CD8-positive, alpha-beta memory T cell (primary cell): ENCODE measurements around the gene SLK. TPM values are rescaled to one million over a fixed set of nuclear protein-coding genes. Genes with fewer than 3 reads are reported as not detected.
A peak's percentile ranks its signal among the peaks of the same experiment; 100 is the strongest.

ENCODE experiments used
- CTCF ChIA-PET: fragments of 350-600 bp; sonication (Branson Sonifier 250); formaldehyde crosslinking; loops from one replicate; lab custom pipeline; 2021; ENCODE audit warnings: antibody characterized with exemption; lab: Charles Lee
- POLR2A ChIA-PET: fragments of 350-600 bp; sonication (Branson Sonifier 250); formaldehyde crosslinking; loops from one replicate; lab custom pipeline; 2021; ENCODE audit warnings: antibody characterized with exemption; lab: Charles Lee
- DNase-seq, 5 donors: peaks; one replicate each; pipeline versions ENCODE4 v3.0.0 to v3.0.0-alpha.2; 2020 to 2022; ENCODE audit warnings: mixed read lengths in 1 of 5
- H3K27ac ChIP-seq: one replicate; pipeline ENCODE4 v1.7.0; 2013; ENCODE audit warnings: low read depth, mild to moderate bottlenecking, low read length, moderate library complexity
- H3K27me3 ChIP-seq: 2 replicates; pipeline ENCODE4 v1.7.0; 2013; ENCODE audit warnings: low read length, mild to moderate bottlenecking; ENCODE audit not compliant: insufficient read depth, poor library complexity, severe bottlenecking
- H3K36me3 ChIP-seq: 2 replicates; pipeline ENCODE4 v1.7.0; 2013; ENCODE audit warnings: mild to moderate bottlenecking, low read length, moderate library complexity; ENCODE audit not compliant: insufficient read depth
- H3K4me1 ChIP-seq: 2 replicates; pipeline ENCODE4 v1.7.0; 2013; ENCODE audit warnings: mild to moderate bottlenecking, low read length, moderate library complexity; ENCODE audit not compliant: insufficient read depth
- H3K4me3 ChIP-seq: 2 replicates; pipeline ENCODE4 v1.7.0; 2013; ENCODE audit warnings: mild to moderate bottlenecking, low read length
- H3K9me3 ChIP-seq: 2 replicates; pipeline ENCODE4 v1.7.0; 2013; ENCODE audit warnings: mild to moderate bottlenecking, low read length
- H3K27ac Mint-ChIP-seq, 8 donors: one replicate each; pipeline ENCODE4 v1.8.0; 2020 to 2021; ENCODE audit warnings: mixed read lengths in 8 of 8, mild to moderate bottlenecking in 6 of 8, inconsistent platforms in 3 of 8, moderate library complexity in 3 of 8
- H3K27me3 Mint-ChIP-seq, 2 donors: one replicate each; pipeline ENCODE4 v1.8.0; 2020 to 2021; ENCODE audit warnings: mixed read lengths in 2 of 2, mild to moderate bottlenecking in 1 of 2, moderate library complexity in 1 of 2
- H3K36me3 Mint-ChIP-seq, 3 donors: one replicate each; pipeline ENCODE4 v1.8.0; 2020 to 2021; ENCODE audit warnings: mixed read lengths in 3 of 3, inconsistent platforms in 1 of 3, mild to moderate bottlenecking in 1 of 3
- H3K4me1 Mint-ChIP-seq, 3 donors: one replicate each; pipeline ENCODE4 v1.8.0; 2020 to 2021; ENCODE audit warnings: mixed read lengths in 3 of 3, inconsistent platforms in 1 of 3, mild to moderate bottlenecking in 1 of 3
- H3K4me3 Mint-ChIP-seq, 7 donors: one replicate each; pipeline ENCODE4 v1.8.0; 2020 to 2021; ENCODE audit warnings: mixed read lengths in 7 of 7, mild to moderate bottlenecking in 6 of 7, moderate library complexity in 4 of 7, inconsistent platforms in 2 of 7
- H3K9me3 Mint-ChIP-seq, 5 donors: one replicate each; pipeline ENCODE4 v1.8.0; 2020 to 2022; ENCODE audit warnings: mixed read lengths in 5 of 5, mild to moderate bottlenecking in 3 of 5, moderate library complexity in 2 of 5, inconsistent platforms in 1 of 5
- polyA plus RNA-seq: library from polyadenylated mRNA; unstranded; fragments of 300-500 nt; fragmentation: Illumina TruSeq; gene quantifications from one replicate; pipeline ENCODE4 v1.2.3, GENCODE V29; 2021
- total RNA-seq, 2 experiments: library from RNA; stranded (reverse); gene quantifications; one replicate each; pipeline ENCODE4 v1.2.3, GENCODE V29; 2021

Gene SLK
- total and polyA plus RNA-seq, 3 experiments from 2014 or later: 15.8 to 24.8 (median 23.7) TPM

- Histone ChIP-seq H3K27me3 (no peaks in the 10 kb centered on the region), H3K27ac (no peak overlapping the region), H3K36me3 (peaks cover 6% of the 10 kb centered on the region), H3K4me3 (no peak overlapping the region), H3K9me3 (no peaks in the 10 kb centered on the region), H3K4me1 (no peaks in the 10 kb centered on the region)
- ChIA-PET CTCF (no interaction called here), POLR2A (interaction anchor here (1.5 kb wide), 1 partner anchor 98 kb away, joined by 4 read pairs; no protein-coding TSS in a partner anchor)
- no peak overlapping the region for H3K27ac Mint-ChIP-seq
- DNase-seq: no peak
- no peak overlapping the region for H3K4me3 Mint-ChIP-seq
- H3K36me3 Mint-ChIP-seq: peaks cover 1 to 72% (median 4%) of the 10 kb centered on the region in 3 donors
- H3K4me1 Mint-ChIP-seq: peaks cover 1 to 8% (median 7%) of the 10 kb centered on the region in 3 donors
- H3K9me3 Mint-ChIP-seq: no peaks in the 10 kb centered on the region
- no peaks in the 10 kb centered on the region for H3K27me3 Mint-ChIP-seq
Observed at GRCh38 chr10:104014176-104014575, 47.2 kb downstream of the SLK start.

- H3K9me3 ChIP-seq: no peaks in the 10 kb centered on the region
- peaks cover 29% of the 10 kb centered on the region for H3K36me3 ChIP-seq
- H3K4me1 ChIP-seq: no peaks in the 10 kb centered on the region
- peaks cover 1 to 9% (median 8%) of the 10 kb centered on the region in 3 donors for H3K4me1 Mint-ChIP-seq
- no peaks in the 10 kb centered on the region for H3K9me3 Mint-ChIP-seq
- no peak overlapping the region for H3K4me3 Mint-ChIP-seq
- no peaks in the 10 kb centered on the region for H3K27me3 Mint-ChIP-seq
- no peak for DNase-seq
- ChIA-PET POLR2A (no interaction called here), CTCF (no interaction called here)
- H3K27ac ChIP-seq: no peak overlapping the region
- H3K36me3 Mint-ChIP-seq: peaks cover 9 to 80% (median 21%) of the 10 kb centered on the region in 3 donors
- no peaks in the 10 kb centered on the region for H3K27me3 ChIP-seq
- H3K4me3 ChIP-seq: no peak overlapping the region
- peak overlapping the region in 2 of 8 donors; percentile 10 to 38 for H3K27ac Mint-ChIP-seq
Observed at GRCh38 chr10:104016661-104017060, 49.7 kb downstream of the SLK start.

GRCh38 chr10:104018471-104018870 is 51.5 kb downstream of the SLK start:
- ChIA-PET POLR2A (interaction anchor here (1.0 kb wide), 1 partner anchor 9 kb away, joined by 3 read pairs; no protein-coding TSS in a partner anchor), CTCF (interaction anchor here (1.0 kb wide), 1 partner anchor 20 kb away, joined by 3 read pairs; no protein-coding TSS in a partner anchor)
- DNase-seq: no peak
- Mint-ChIP-seq H3K27me3 (no peaks in the 10 kb centered on the region), H3K4me1 (peaks cover 5 to 13% (median 8%) of the 10 kb centered on the region in 3 donors), H3K27ac (peak overlapping the region in 1 of 8 donors; percentile 2), H3K36me3 (peaks cover 20 to 80% (median 28%) of the 10 kb centered on the region in 3 donors), H3K4me3 (no peak overlapping the region), H3K9me3 (no peaks in the 10 kb centered on the region)
- Histone ChIP-seq H3K27me3 (no peaks in the 10 kb centered on the region), H3K4me3 (no peak overlapping the region), H3K4me1 (no peaks in the 10 kb centered on the region), H3K27ac (no peak overlapping the region), H3K9me3 (no peaks in the 10 kb centered on the region), H3K36me3 (peaks cover 42% of the 10 kb centered on the region)

GRCh38 chr10:104020020-104020419 is 53.1 kb downstream of the SLK start:
- H3K4me3 Mint-ChIP-seq: no peak overlapping the region
- H3K9me3 Mint-ChIP-seq: no peaks in the 10 kb centered on the region

GRCh38 chr10:104021246-104021645 is 54.3 kb downstream of the SLK start:
- Histone ChIP-seq H3K27ac (no peak overlapping the region), H3K36me3 (peaks cover 53% of the 10 kb centered on the region), H3K9me3 (no peaks in the 10 kb centered on the region), H3K4me1 (no peaks in the 10 kb centered on the region), H3K4me3 (no peak overlapping the region), H3K27me3 (no peaks in the 10 kb centered on the region)
- Mint-ChIP-seq H3K27ac (no peak overlapping the region), H3K36me3 (peaks cover 34 to 91% (median 34%) of the 10 kb centered on the region in 3 donors), H3K4me1 (peaks cover 5 to 13% (median 8%) of the 10 kb centered on the region in 3 donors), H3K27me3 (no peaks in the 10 kb centered on the region), H3K9me3 (no peaks in the 10 kb centered on the region), H3K4me3 (no peak overlapping the region)
- ChIA-PET CTCF (no interaction called here), POLR2A (interaction anchor here (0.7 kb wide), 1 partner anchor 95 kb away, joined by 3 read pairs; no protein-coding TSS in a partner anchor)
- DNase-seq: no peak

More at GRCh38 chr10:104020020-104020419, 53.1 kb downstream of the SLK start:
- no peak overlapping the region for H3K4me3 ChIP-seq
- ChIA-PET POLR2A (no interaction called here), CTCF (no interaction called here)
- H3K27ac ChIP-seq: no peak overlapping the region
- H3K4me1 ChIP-seq: no peaks in the 10 kb centered on the region
- H3K36me3 Mint-ChIP-seq: peaks cover 31 to 86% (median 34%) of the 10 kb centered on the region in 3 donors
- H3K27ac Mint-ChIP-seq: peak overlapping the region in 2 of 8 donors; percentile 7 to 61
- H3K27me3 ChIP-seq: no peaks in the 10 kb centered on the region
- H3K9me3 ChIP-seq: no peaks in the 10 kb centered on the region
- H3K27me3 Mint-ChIP-seq: no peaks in the 10 kb centered on the region
- peaks cover 5 to 13% (median 8%) of the 10 kb centered on the region in 3 donors for H3K4me1 Mint-ChIP-seq
- no peak for DNase-seq
- H3K36me3 ChIP-seq: peaks cover 48% of the 10 kb centered on the region

- Mint-ChIP-seq H3K9me3 (no peaks in the 10 kb centered on the region), H3K27me3 (no peaks in the 10 kb centered on the region), H3K4me1 (peaks cover 3 to 10% (median 4%) of the 10 kb centered on the region in 3 donors), H3K36me3 (peaks cover 34 to 93% (median 34%) of the 10 kb centered on the region in 3 donors), H3K27ac (peak overlapping the region in 5 of 8 donors; percentile 7 to 85 (median 35)), H3K4me3 (no peak overlapping the region)
- H3K36me3 ChIP-seq: peaks cover 57% of the 10 kb centered on the region
- no peaks in the 10 kb centered on the region for H3K4me1 ChIP-seq
- ChIA-PET POLR2A (no interaction called here), CTCF (no interaction called here)
- no peaks in the 10 kb centered on the region for H3K27me3 ChIP-seq
- H3K4me3 ChIP-seq: no peak overlapping the region
- no peak for DNase-seq
- no peak overlapping the region for H3K27ac ChIP-seq
- H3K9me3 ChIP-seq: no peaks in the 10 kb centered on the region
Observed at GRCh38 chr10:104022026-104022425, 55.1 kb downstream of the SLK start.

GRCh38 chr10:104025524-104025923 is 58.6 kb downstream of the SLK start:
- Mint-ChIP-seq H3K36me3 (peaks cover 21 to 86% (median 31%) of the 10 kb centered on the region in 3 donors), H3K4me1 (peaks cover 0 to 6% (median 4%) of the 10 kb centered on the region in 3 donors), H3K27me3 (no peaks in the 10 kb centered on the region), H3K4me3 (no peak overlapping the region), H3K27ac (peak overlapping the region in 1 of 8 donors; percentile 11), H3K9me3 (no peaks in the 10 kb centered on the region)
- DNase-seq: no peak
- Histone ChIP-seq H3K36me3 (peaks cover 40% of the 10 kb centered on the region), H3K4me1 (no peaks in the 10 kb centered on the region), H3K4me3 (no peak overlapping the region), H3K27ac (no peak overlapping the region), H3K27me3 (no peaks in the 10 kb centered on the region), H3K9me3 (no peaks in the 10 kb centered on the region)
- ChIA-PET CTCF (no interaction called here), POLR2A (no interaction called here)

GRCh38 chr10:104026762-104027161 is 59.8 kb downstream of the SLK start:
- POLR2A ChIA-PET: no interaction called here
- H3K27ac ChIP-seq: no peak overlapping the region
- peaks cover 0 to 4% (median 3%) of the 10 kb centered on the region in 3 donors for H3K4me1 Mint-ChIP-seq
- CTCF ChIA-PET: no interaction called here
- H3K9me3 ChIP-seq: no peaks in the 10 kb centered on the region
- H3K27me3 ChIP-seq: no peaks in the 10 kb centered on the region
- no peak overlapping the region for H3K4me3 ChIP-seq
- H3K4me3 Mint-ChIP-seq: no peak overlapping the region
- no peaks in the 10 kb centered on the region for H3K27me3 Mint-ChIP-seq
- H3K36me3 ChIP-seq: peaks cover 30% of the 10 kb centered on the region
- no peak for DNase-seq
- peak overlapping the region in 2 of 8 donors; percentile 6 to 36 for H3K27ac Mint-ChIP-seq
- H3K4me1 ChIP-seq: no peaks in the 10 kb centered on the region
- peaks cover 17 to 85% (median 28%) of the 10 kb centered on the region in 3 donors for H3K36me3 Mint-ChIP-seq
- no peaks in the 10 kb centered on the region for H3K9me3 Mint-ChIP-seq
